Measurements from ENCODE around the gene DNAJC28.

Gene DNAJC28

GRCh38 chr21:33491373-33492102, at the start of gene DNAJC28:
DNAJC28 (minus strand) TSS chr21:33491716; CDS start chr21:33489393, 2,323 bp downstream.
- peaks cover 9% of the 10 kb centered on the region for H3K27me3 Mint-ChIP-seq
- peak within 1 kb of the TSS; percentile 33 for H3K27ac Mint-ChIP-seq (ENCODE audit: low read depth)
- DNase-seq (ENCODE audit: low spot score in 2 of 2) (peak; percentile 93 to 97), ATAC-seq (replicated peaks; ENCODE audit: extremely low read depth, poor library complexity, severe bottlenecking) (peak; percentile 97)
- H3K9me3 Mint-ChIP-seq: no peaks in the 10 kb centered on the region
- peaks cover 11% of the 10 kb centered on the region for H3K4me1 Mint-ChIP-seq
- H3K36me3 Mint-ChIP-seq (ENCODE audit: insufficient read depth): peaks cover 8% of the 10 kb centered on the region
- H3K4me3 Mint-ChIP-seq: peak within 1 kb of the TSS; percentile 74

GRCh38 chr21:33541105-33541711, 49.7 kb upstream of the DNAJC28 start:
- ATAC-seq (replicated peaks; ENCODE audit: extremely low read depth, poor library complexity, severe bottlenecking): no peak
- Mint-ChIP-seq H3K4me3 (peak overlapping the region; percentile 95), H3K36me3 (ENCODE audit: insufficient read depth) (peaks cover 49% of the 10 kb centered on the region), H3K27me3 (no peaks in the 10 kb centered on the region), H3K27ac (ENCODE audit: low read depth) (peak overlapping the region; percentile 99), H3K9me3 (no peaks in the 10 kb centered on the region), H3K4me1 (peaks cover 51% of the 10 kb centered on the region)
- DNase-seq (ENCODE audit: low spot score in 2 of 2): no peak

GRCh38 chr21:33540711-33541104, 49.2 kb upstream of the DNAJC28 start:
- no peak for DNase-seq (ENCODE audit: low spot score in 2 of 2)
- Mint-ChIP-seq H3K27me3 (no peaks in the 10 kb centered on the region), H3K4me3 (peak overlapping the region; percentile 95), H3K4me1 (peaks cover 46% of the 10 kb centered on the region), H3K36me3 (ENCODE audit: insufficient read depth) (peaks cover 46% of the 10 kb centered on the region), H3K27ac (ENCODE audit: low read depth) (peak overlapping the region; percentile 99), H3K9me3 (no peaks in the 10 kb centered on the region)
- ATAC-seq (replicated peaks; ENCODE audit: extremely low read depth, poor library complexity, severe bottlenecking): no peak

GRCh38 chr21:33539616-33540015, 48.1 kb upstream of the DNAJC28 start:
- Mint-ChIP-seq H3K36me3 (ENCODE audit: insufficient read depth) (peaks cover 56% of the 10 kb centered on the region), H3K27ac (ENCODE audit: low read depth) (no peak overlapping the region), H3K27me3 (no peaks in the 10 kb centered on the region), H3K4me1 (peaks cover 45% of the 10 kb centered on the region), H3K4me3 (no peak overlapping the region), H3K9me3 (no peaks in the 10 kb centered on the region)
- no peak for DNase-seq (ENCODE audit: low spot score in 2 of 2)
- ATAC-seq (replicated peaks; ENCODE audit: extremely low read depth, poor library complexity, severe bottlenecking): no peak

GRCh38 chr21:33537212-33537611, 45.7 kb upstream of the DNAJC28 start:
- peaks cover 26% of the 10 kb centered on the region for H3K4me1 Mint-ChIP-seq
- no peak overlapping the region for H3K4me3 Mint-ChIP-seq
- H3K9me3 Mint-ChIP-seq: no peaks in the 10 kb centered on the region
- H3K27ac Mint-ChIP-seq (ENCODE audit: low read depth): no peak overlapping the region
- no peaks in the 10 kb centered on the region for H3K27me3 Mint-ChIP-seq
- peaks cover 57% of the 10 kb centered on the region for H3K36me3 Mint-ChIP-seq (ENCODE audit: insufficient read depth)
- no peak for DNase-seq (ENCODE audit: low spot score in 2 of 2)
- ATAC-seq (replicated peaks; ENCODE audit: extremely low read depth, poor library complexity, severe bottlenecking): no peak

GRCh38 chr21:33531007-33531406, 39.5 kb upstream of the DNAJC28 start:
- Mint-ChIP-seq H3K4me3 (no peak overlapping the region), H3K9me3 (no peaks in the 10 kb centered on the region), H3K27ac (ENCODE audit: low read depth) (no peak overlapping the region), H3K4me1 (no peaks in the 10 kb centered on the region), H3K27me3 (no peaks in the 10 kb centered on the region), H3K36me3 (ENCODE audit: insufficient read depth) (peaks cover 84% of the 10 kb centered on the region)
- DNase-seq (ENCODE audit: low spot score in 2 of 2) (no peak), ATAC-seq (replicated peaks; ENCODE audit: extremely low read depth, poor library complexity, severe bottlenecking) (no peak)

GRCh38 chr21:33522953-33523349, 31.4 kb upstream of the DNAJC28 start:
- Mint-ChIP-seq H3K36me3 (ENCODE audit: insufficient read depth) (peaks cover 54% of the 10 kb centered on the region), H3K27me3 (no peaks in the 10 kb centered on the region), H3K4me3 (no peak overlapping the region), H3K27ac (ENCODE audit: low read depth) (no peak overlapping the region), H3K4me1 (no peaks in the 10 kb centered on the region), H3K9me3 (no peaks in the 10 kb centered on the region)
- no peak for ATAC-seq (replicated peaks; ENCODE audit: extremely low read depth, poor library complexity, severe bottlenecking)
- DNase-seq (ENCODE audit: low spot score in 2 of 2): no peak

GRCh38 chr21:33522297-33522952, 30.9 kb upstream of the DNAJC28 start:
- Mint-ChIP-seq H3K4me3 (no peak overlapping the region), H3K27ac (ENCODE audit: low read depth) (no peak overlapping the region), H3K4me1 (no peaks in the 10 kb centered on the region), H3K36me3 (ENCODE audit: insufficient read depth) (peaks cover 56% of the 10 kb centered on the region), H3K9me3 (no peaks in the 10 kb centered on the region), H3K27me3 (no peaks in the 10 kb centered on the region)
- no peak for DNase-seq (ENCODE audit: low spot score in 2 of 2)
- no peak for ATAC-seq (replicated peaks; ENCODE audit: extremely low read depth, poor library complexity, severe bottlenecking)

GRCh38 chr21:33518899-33519298, 27.4 kb upstream of the DNAJC28 start:
- DNase-seq (ENCODE audit: low spot score in 2 of 2) (no peak), ATAC-seq (replicated peaks; ENCODE audit: extremely low read depth, poor library complexity, severe bottlenecking) (no peak)
- Mint-ChIP-seq H3K4me3 (no peak overlapping the region), H3K36me3 (ENCODE audit: insufficient read depth) (peaks cover 58% of the 10 kb centered on the region), H3K27me3 (no peaks in the 10 kb centered on the region), H3K27ac (ENCODE audit: low read depth) (no peak overlapping the region), H3K9me3 (no peaks in the 10 kb centered on the region), H3K4me1 (no peaks in the 10 kb centered on the region)

- Mint-ChIP-seq H3K36me3 (ENCODE audit: insufficient read depth) (peaks cover 69% of the 10 kb centered on the region), H3K27ac (ENCODE audit: low read depth) (no peak overlapping the region), H3K4me1 (no peaks in the 10 kb centered on the region), H3K27me3 (no peaks in the 10 kb centered on the region), H3K4me3 (no peak overlapping the region), H3K9me3 (no peaks in the 10 kb centered on the region)
- DNase-seq (ENCODE audit: low spot score in 2 of 2) (no peak), ATAC-seq (replicated peaks; ENCODE audit: extremely low read depth, poor library complexity, severe bottlenecking) (no peak)
Observed at GRCh38 chr21:33514229-33514628, 22.7 kb upstream of the DNAJC28 start.

GRCh38 chr21:33512481-33512880, 21.0 kb upstream of the DNAJC28 start:
- no peak overlapping the region for H3K27ac Mint-ChIP-seq (ENCODE audit: low read depth)
- no peak overlapping the region for H3K4me3 Mint-ChIP-seq
- no peak for DNase-seq (ENCODE audit: low spot score in 2 of 2)
- no peak for ATAC-seq (replicated peaks; ENCODE audit: extremely low read depth, poor library complexity, severe bottlenecking)
- peaks cover 61% of the 10 kb centered on the region for H3K36me3 Mint-ChIP-seq (ENCODE audit: insufficient read depth)
- H3K4me1 Mint-ChIP-seq: no peaks in the 10 kb centered on the region
- H3K9me3 Mint-ChIP-seq: no peaks in the 10 kb centered on the region
- H3K27me3 Mint-ChIP-seq: no peaks in the 10 kb centered on the region

- ATAC-seq (replicated peaks; ENCODE audit: extremely low read depth, poor library complexity, severe bottlenecking): no peak
Observed at GRCh38 chr21:33511639-33512038, 20.1 kb upstream of the DNAJC28 start.

GRCh38 chr21:33510826-33511225, 19.3 kb upstream of the DNAJC28 start:
- no peaks in the 10 kb centered on the region for H3K4me1 Mint-ChIP-seq
- ATAC-seq (replicated peaks; ENCODE audit: extremely low read depth, poor library complexity, severe bottlenecking): no peak
- H3K36me3 Mint-ChIP-seq (ENCODE audit: insufficient read depth): peaks cover 48% of the 10 kb centered on the region
- H3K9me3 Mint-ChIP-seq: peaks cover 6% of the 10 kb centered on the region
- H3K4me3 Mint-ChIP-seq: no peak overlapping the region
- no peak overlapping the region for H3K27ac Mint-ChIP-seq (ENCODE audit: low read depth)
- no peaks in the 10 kb centered on the region for H3K27me3 Mint-ChIP-seq
- no peak for DNase-seq (ENCODE audit: low spot score in 2 of 2)

More at GRCh38 chr21:33511639-33512038, 20.1 kb upstream of the DNAJC28 start:
- Mint-ChIP-seq H3K27ac (ENCODE audit: low read depth) (no peak overlapping the region), H3K9me3 (peaks cover 6% of the 10 kb centered on the region), H3K36me3 (ENCODE audit: insufficient read depth) (peaks cover 55% of the 10 kb centered on the region), H3K27me3 (no peaks in the 10 kb centered on the region), H3K4me3 (no peak overlapping the region), H3K4me1 (no peaks in the 10 kb centered on the region)
- no peak for DNase-seq (ENCODE audit: low spot score in 2 of 2)
